Spinal cord (tissue), 10 donors: ENCODE data around the gene GPC6. TPM values are rescaled to one million over a fixed set of nuclear protein-coding genes. Genes with fewer than 3 reads are reported as not detected.

Source experiments
- DNase-seq, 6 donors: peaks; one replicate each; pipeline versions ENCODE4 v3.0.0 to v3.0.0-alpha.2; 2013 to 2015; ENCODE audit warnings: low spot score in 6 of 6, low read depth in 4 of 6
- H3K27ac ChIP-seq: one replicate; pipeline ENCODE4 v1.5.1; 2013; ENCODE audit warnings: low read depth, low read length, control low read depth
- H3K27me3 ChIP-seq: one replicate; pipeline ENCODE4 v1.6.1; 2013; ENCODE audit warnings: low read length; ENCODE audit not compliant: control insufficient read depth, insufficient read depth
- H3K36me3 ChIP-seq: one replicate; pipeline ENCODE4 v1.6.1; 2013; ENCODE audit warnings: low read length; ENCODE audit not compliant: control insufficient read depth, insufficient read depth
- H3K4me1 ChIP-seq: one replicate; pipeline ENCODE4 v1.6.1; 2013; ENCODE audit warnings: low read length; ENCODE audit not compliant: control insufficient read depth, insufficient read depth
- H3K4me3 ChIP-seq: one replicate; pipeline ENCODE4 v1.5.1; 2013; ENCODE audit warnings: low read depth, low read length, control low read depth
- H3K9me3 ChIP-seq: one replicate; pipeline ENCODE4 v1.6.1; 2013; ENCODE audit warnings: low read length; ENCODE audit not compliant: control insufficient read depth, insufficient read depth
- WGBS: methylation state at CpG from one replicate; pipeline ENCODE4 v1.1.5; 2013; ENCODE audit warnings: missing lambda C conversion rate; ENCODE audit not compliant: insufficient coverage; 5-methylcytosine and 5-hydroxymethylcytosine counted together
- polyA plus RNA-seq, 2 donors: library from polyadenylated mRNA; unstranded; fragments of 120-200 nt; gene quantifications; one replicate each; pipeline ENCODE4 v1.2.1, GENCODE V29; 2013; ENCODE audit not compliant: insufficient read length in 2 of 2
- total RNA-seq, 2 donors: library from RNA; depleted of rRNA in 1 of 2; stranded (reverse); fragments of 120-200 nt in 1 of 2; fragments of >200 nt in 1 of 2; gene quantifications; one replicate each; pipeline versions ENCODE4 v1.2.3 to v1.2.4, GENCODE V29; 2013 to 2014
- donor health status: healthy.

Gene GPC6
- total and polyA plus RNA-seq, 4 donors: 19.8 to 109 (median 46.0) TPM

GRCh38 chr13:94415500-94416237, 1189.1 kb downstream of the GPC6 start:
- Histone ChIP-seq H3K27ac (no peak overlapping the region), H3K4me3 (no peak overlapping the region), H3K4me1 (no peaks in the 10 kb centered on the region), H3K9me3 (peaks cover 2% of the 10 kb centered on the region), H3K27me3 (no peaks in the 10 kb centered on the region), H3K36me3 (no peaks in the 10 kb centered on the region)
- peak in 1 of 6 donors; percentile 87 for DNase-seq
- WGBS: 37% methylated on average over 3 of the region's 7 CpGs

GRCh38 chr13:94416454-94417080, 1190.0 kb downstream of the GPC6 start:
- Histone ChIP-seq H3K9me3 (peaks cover 2% of the 10 kb centered on the region), H3K27me3 (no peaks in the 10 kb centered on the region), H3K4me3 (no peak overlapping the region), H3K4me1 (no peaks in the 10 kb centered on the region), H3K27ac (no peak overlapping the region), H3K36me3 (no peaks in the 10 kb centered on the region)
- DNase-seq: peak in 1 of 6 donors; percentile 82
- WGBS: 52% methylated on average over 4 of the region's 7 CpGs

DNA sequence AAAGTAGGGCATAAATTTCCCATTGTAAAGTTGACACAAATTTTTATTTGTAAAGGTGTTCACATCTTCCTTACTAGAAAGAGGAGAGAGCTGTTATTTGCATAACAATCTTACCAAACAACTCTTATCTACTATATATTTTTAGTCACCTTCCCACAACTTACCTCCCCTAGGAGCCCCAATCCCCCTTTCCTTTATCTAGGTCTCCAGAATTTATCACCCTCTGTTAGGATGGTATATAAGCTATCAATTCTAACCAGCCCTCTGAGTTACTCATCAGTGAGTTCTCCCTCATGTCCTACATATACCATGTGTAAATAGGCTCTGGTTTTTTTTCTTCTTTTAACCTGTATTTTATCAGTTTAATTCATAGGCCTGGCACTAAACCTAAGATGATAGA, 1190.7 kb downstream of the GPC6 start:
- DNase-seq: no peak
- no peaks in the 10 kb centered on the region for H3K4me1 ChIP-seq
- no peaks in the 10 kb centered on the region for H3K36me3 ChIP-seq
- H3K27ac ChIP-seq: no peak overlapping the region
- H3K9me3 ChIP-seq: peaks cover 2% of the 10 kb centered on the region
- H3K27me3 ChIP-seq: no peaks in the 10 kb centered on the region
- H3K4me3 ChIP-seq: no peak overlapping the region

GRCh38 chr13:94419304-94419924, 1192.8 kb downstream of the GPC6 start:
- H3K36me3 ChIP-seq: no peaks in the 10 kb centered on the region
- DNase-seq: no peak
- WGBS: no CpG with 5 or more reads among the region's 1 CpG

GRCh38 chr13:94419925-94420305, 1193.3 kb downstream of the GPC6 start:
- H3K27me3 ChIP-seq: no peaks in the 10 kb centered on the region
- no peaks in the 10 kb centered on the region for H3K36me3 ChIP-seq
- DNase-seq: no peak
- H3K9me3 ChIP-seq: peaks cover 2% of the 10 kb centered on the region
- WGBS: 0% methylated on average over 1 of the region's 1 CpG
- H3K4me3 ChIP-seq: no peak overlapping the region
- no peak overlapping the region for H3K27ac ChIP-seq
- H3K4me1 ChIP-seq: no peaks in the 10 kb centered on the region

More at GRCh38 chr13:94419304-94419924, 1192.8 kb downstream of the GPC6 start:
- Histone ChIP-seq H3K27me3 (no peaks in the 10 kb centered on the region), H3K4me3 (no peak overlapping the region), H3K27ac (no peak overlapping the region), H3K4me1 (no peaks in the 10 kb centered on the region), H3K9me3 (peaks cover 2% of the 10 kb centered on the region)

DNA sequence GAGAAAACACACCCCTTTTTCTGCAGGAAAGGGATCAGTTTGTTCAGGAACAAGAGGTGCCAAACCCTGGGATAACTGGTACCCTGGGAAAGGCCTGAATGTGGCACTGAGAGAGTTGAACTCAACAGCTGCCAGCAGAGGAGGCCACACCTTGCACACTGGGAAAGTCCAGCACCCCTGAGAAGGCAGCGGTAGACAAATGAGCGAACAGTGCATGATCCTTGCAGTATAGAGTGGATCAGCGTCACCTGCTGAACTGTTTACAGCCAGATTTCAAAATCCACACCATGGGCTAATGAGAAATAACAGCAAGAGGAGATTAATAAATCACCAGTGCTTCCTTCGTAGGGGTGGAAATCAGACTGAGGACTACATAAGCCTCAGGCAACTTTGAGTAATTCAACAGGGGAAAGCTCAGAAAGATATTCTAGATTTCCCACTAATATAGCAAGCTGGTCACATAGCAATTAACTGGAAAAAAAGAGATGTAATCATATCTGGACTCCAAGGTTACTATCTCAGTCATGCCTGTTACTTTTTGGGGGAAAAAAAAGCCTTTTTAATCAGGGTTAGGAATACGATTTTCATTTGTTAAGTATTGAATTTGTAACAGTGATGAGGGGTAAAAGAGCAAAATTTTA, 1200.8 kb downstream of the GPC6 start:
- Histone ChIP-seq H3K9me3 (no peaks in the 10 kb centered on the region), H3K4me3 (no peak overlapping the region), H3K4me1 (no peaks in the 10 kb centered on the region), H3K27ac (no peak overlapping the region), H3K36me3 (no peaks in the 10 kb centered on the region), H3K27me3 (no peaks in the 10 kb centered on the region)
- WGBS: 84% methylated on average over 3 of the region's 5 CpGs
- peak in 1 of 6 donors; percentile 32 for DNase-seq

DNA sequence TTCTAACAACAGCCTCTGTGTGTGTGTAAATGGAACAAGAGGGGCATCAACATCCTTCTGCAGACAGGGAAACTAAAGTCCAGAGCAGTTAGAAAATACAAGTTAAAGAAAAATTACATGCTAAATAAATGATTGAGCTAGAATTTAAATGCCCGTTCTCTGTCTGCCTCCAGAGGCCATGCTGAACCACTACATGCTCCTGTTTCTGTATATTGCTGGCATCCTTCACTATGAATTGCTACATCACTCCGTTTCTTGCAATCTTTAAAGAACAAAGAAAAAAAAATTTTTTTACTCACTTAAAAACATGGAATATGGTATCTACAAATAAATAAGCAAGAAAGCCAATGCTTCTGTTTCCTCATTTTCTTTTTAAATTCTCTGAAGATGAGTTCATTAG, 1205.0 kb downstream of the GPC6 start:
- WGBS: no CpG with 5 or more reads among the region's 2 CpGs
- Histone ChIP-seq H3K27ac (no peak overlapping the region), H3K4me3 (no peak overlapping the region), H3K4me1 (no peaks in the 10 kb centered on the region), H3K36me3 (no peaks in the 10 kb centered on the region), H3K9me3 (no peaks in the 10 kb centered on the region), H3K27me3 (no peaks in the 10 kb centered on the region)
- DNase-seq: no peak

GRCh38 chr13:94431987-94432386, 1205.4 kb downstream of the GPC6 start:
- DNase-seq: no peak
- Histone ChIP-seq H3K27ac (no peak overlapping the region), H3K27me3 (no peaks in the 10 kb centered on the region), H3K4me1 (no peaks in the 10 kb centered on the region), H3K9me3 (no peaks in the 10 kb centered on the region), H3K36me3 (no peaks in the 10 kb centered on the region), H3K4me3 (no peak overlapping the region)

GRCh38 chr13:94433055-94433961, 1206.7 kb downstream of the GPC6 start:
- Histone ChIP-seq H3K4me3 (no peak overlapping the region), H3K27ac (no peak overlapping the region), H3K36me3 (no peaks in the 10 kb centered on the region), H3K4me1 (no peaks in the 10 kb centered on the region), H3K9me3 (no peaks in the 10 kb centered on the region), H3K27me3 (no peaks in the 10 kb centered on the region)
- 34% methylated on average over 15 of the region's 19 CpGs for WGBS
- DNase-seq: peak in 2 of 6 donors; percentile 50 to 68
